Gastroesophageal sphincter (tissue), 4 donors: ENCODE measurements around the gene KIF5C. TPM values are rescaled to one million over a fixed set of nuclear protein-coding genes. Genes with fewer than 3 reads are reported as not detected.

Experiments
- ATAC-seq: fragments of 150-250 bp; one replicate; pipeline ENCODE4 v1.9.1; 2016; ENCODE audit warnings: mild to moderate bottlenecking, moderate library complexity
- H3K27ac ChIP-seq, 4 donors: fragments of 200-600 bp; sonication (generic) in 3 of 4; 1 replicate in 3 of 4; 2 replicates in 1 of 4; pipeline ENCODE4 v1.5.1; 2016 to 2019
- H3K27me3 ChIP-seq: fragments of 200-600 bp; sonication (generic); one replicate; pipeline ENCODE4 v1.5.1; 2019
- H3K36me3 ChIP-seq, 2 donors: fragments of 200-600 bp; sonication (generic); one replicate each; pipeline ENCODE4 v1.5.1; 2019; ENCODE audit warnings: control low read depth in 1 of 2
- H3K4me1 ChIP-seq, 3 donors: fragments of 200-600 bp; sonication (generic); 1 replicate in 2 of 3; 2 replicates in 1 of 3; pipeline ENCODE4 v1.5.1; 2016 to 2019; ENCODE audit warnings: control low read depth in 2 of 3
- H3K4me3 ChIP-seq, 2 donors: fragments of 200-600 bp; sonication (generic); one replicate each; pipeline ENCODE4 v1.5.1; 2019; ENCODE audit warnings: mild to moderate bottlenecking in 1 of 2, moderate library complexity in 1 of 2
- H3K9me3 ChIP-seq, 3 donors: fragments of 200-600 bp; sonication (generic); one replicate each; pipeline ENCODE4 v1.5.1; 2017 to 2019; ENCODE audit warnings: control low read depth in 2 of 3
- EP300 ChIP-seq: sonication (generic); formaldehyde crosslinking; IDR thresholded peaks from one replicate; pipeline ENCODE4 v1.6.1; 2017; ENCODE audit warnings: antibody characterized with exemption, mild to moderate bottlenecking
- POLR2A ChIP-seq, 2 donors: fragments of 450-650 bp; IDR thresholded peaks; one replicate each; pipeline ENCODE4 v1.6.1; 2017; ENCODE audit warnings: antibody characterized with exemption in 2 of 2, mild to moderate bottlenecking in 2 of 2, moderate library complexity in 1 of 2
- POLR2AphosphoS5 ChIP-seq: sonication (generic); formaldehyde crosslinking; IDR thresholded peaks from one replicate; pipeline ENCODE4 v1.6.1; 2017; ENCODE audit warnings: antibody characterized with exemption
- whole genome bisulfite sequencing, 2 donors: methylation state at CpG; one replicate each; pipeline ENCODE4 v1.1.5; 2018; ENCODE audit warnings: low coverage in 1 of 2; 5-methylcytosine and 5-hydroxymethylcytosine counted together
- total RNA-seq, 4 donors: library from RNA; depleted of rRNA; stranded (reverse); fragments of >200 nt; gene quantifications; one replicate each; pipeline ENCODE4 v1.1.0, GENCODE V29; 2016
- TF ChIP-seq, protein P1 (sequence below), 4 experiments: fragments of 200-600 bp in 2 of 4; fragments of 450-650 bp in 2 of 4; sonication (generic) in 1 of 4; IDR thresholded peaks; one replicate each; pipeline ENCODE4 v1.5.1; 2017 to 2019; ENCODE audit warnings: antibody characterized with exemption in 4 of 4, mild to moderate bottlenecking in 2 of 4, moderate library complexity in 2 of 4

The KIF5C gene
- total RNA-seq, 4 donors from 2014 or later: 3.3 to 6.6 (median 4.5) TPM

DNA sequence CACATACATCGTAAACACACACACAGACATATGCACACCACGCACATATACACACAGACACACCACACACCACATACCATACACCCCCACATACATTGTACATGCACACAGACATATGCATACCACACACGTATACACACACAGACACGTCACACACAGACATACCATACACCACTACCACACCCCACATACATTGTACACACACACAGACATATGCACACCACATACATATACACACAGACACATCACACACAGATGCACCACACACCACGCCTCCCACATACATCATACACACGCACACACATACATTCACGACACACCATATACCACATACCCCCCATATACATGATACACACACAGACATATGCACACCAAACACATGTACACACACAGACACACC lies 58.4 kb downstream of the KIF5C start:
- Histone ChIP-seq H3K27me3 (no peaks in the 10 kb centered on the region), H3K4me3 (no peak overlapping the region), H3K36me3 (no peaks in the 10 kb centered on the region), H3K9me3 (no peaks in the 10 kb centered on the region), H3K4me1 (no peaks in the 10 kb centered on the region), H3K27ac (no peak overlapping the region)
- TF ChIP-seq EP300 (no peak), POLR2A (IDR thresholded peaks at IDR 0.05) (no peak), POLR2AphosphoS5 (no peak)
- TF ChIP-seq, protein P1, sequence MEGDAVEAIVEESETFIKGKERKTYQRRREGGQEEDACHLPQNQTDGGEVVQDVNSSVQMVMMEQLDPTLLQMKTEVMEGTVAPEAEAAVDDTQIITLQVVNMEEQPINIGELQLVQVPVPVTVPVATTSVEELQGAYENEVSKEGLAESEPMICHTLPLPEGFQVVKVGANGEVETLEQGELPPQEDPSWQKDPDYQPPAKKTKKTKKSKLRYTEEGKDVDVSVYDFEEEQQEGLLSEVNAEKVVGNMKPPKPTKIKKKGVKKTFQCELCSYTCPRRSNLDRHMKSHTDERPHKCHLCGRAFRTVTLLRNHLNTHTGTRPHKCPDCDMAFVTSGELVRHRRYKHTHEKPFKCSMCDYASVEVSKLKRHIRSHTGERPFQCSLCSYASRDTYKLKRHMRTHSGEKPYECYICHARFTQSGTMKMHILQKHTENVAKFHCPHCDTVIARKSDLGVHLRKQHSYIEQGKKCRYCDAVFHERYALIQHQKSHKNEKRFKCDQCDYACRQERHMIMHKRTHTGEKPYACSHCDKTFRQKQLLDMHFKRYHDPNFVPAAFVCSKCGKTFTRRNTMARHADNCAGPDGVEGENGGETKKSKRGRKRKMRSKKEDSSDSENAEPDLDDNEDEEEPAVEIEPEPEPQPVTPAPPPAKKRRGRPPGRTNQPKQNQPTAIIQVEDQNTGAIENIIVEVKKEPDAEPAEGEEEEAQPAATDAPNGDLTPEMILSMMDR (IDR thresholded peaks at IDR 0.05): no peak
- no peak for ATAC-seq
- 98 to 99% methylated on average over 7 of the region's 7 CpGs for WGBS, 2 donors

DNA sequence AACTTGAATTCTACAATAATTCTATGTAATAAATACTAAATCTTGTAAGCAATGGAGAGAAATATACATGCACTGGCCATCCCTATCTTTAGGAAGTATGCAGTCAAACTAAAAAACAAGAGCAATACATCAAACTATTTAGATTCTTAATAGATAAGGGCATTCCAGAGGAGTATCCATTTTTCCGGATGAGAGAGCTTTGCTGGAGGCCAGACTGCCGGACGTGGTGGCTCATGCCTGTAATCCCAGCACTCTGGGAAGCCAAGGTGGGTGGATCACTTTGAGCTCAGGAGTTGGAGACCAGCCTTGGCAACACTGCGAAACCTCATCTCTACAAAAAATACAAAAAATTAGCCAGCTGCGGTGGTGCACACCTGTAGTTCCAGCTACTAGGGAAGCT lies 60.8 kb downstream of the KIF5C start:
- WGBS, 2 donors: 79 to 89% methylated on average over 3 of the region's 5 CpGs
- no peak for TF ChIP-seq POLR2A (IDR thresholded peaks at IDR 0.05)
- TF ChIP-seq, protein P1 (IDR thresholded peaks at IDR 0.05): no peak
- ATAC-seq: no peak

DNA sequence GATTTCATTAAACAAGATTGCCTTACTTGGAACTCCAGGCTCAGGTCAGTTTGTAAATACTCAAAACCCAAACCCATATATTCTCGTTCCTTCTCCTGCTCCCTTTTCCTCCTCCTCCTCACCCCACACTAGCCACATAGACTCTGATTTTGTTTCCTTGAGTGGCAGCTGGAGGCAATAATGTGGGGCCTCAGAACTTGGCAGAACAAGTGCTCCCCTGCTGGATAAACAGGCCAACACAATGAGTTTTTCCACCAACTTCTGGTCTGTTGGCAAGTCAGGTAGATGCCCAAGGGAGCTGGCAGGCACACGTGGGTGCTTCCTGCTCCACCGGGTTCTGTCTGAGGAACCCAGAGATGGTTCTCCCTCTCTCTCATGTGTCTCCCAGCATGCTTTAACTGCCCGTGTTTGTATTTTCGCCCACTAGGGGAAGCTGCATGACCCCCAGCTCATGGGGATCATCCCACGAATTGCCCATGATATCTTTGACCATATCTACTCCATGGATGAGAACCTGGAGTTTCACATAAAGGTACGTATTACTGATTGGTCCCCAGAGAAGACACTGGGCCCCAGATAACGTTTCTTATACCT lies 61.9 kb downstream of the KIF5C start:
- Histone ChIP-seq H3K36me3 (no peaks in the 10 kb centered on the region), H3K9me3 (no peaks in the 10 kb centered on the region), H3K27ac (no peak overlapping the region), H3K4me3 (no peak overlapping the region), H3K27me3 (no peaks in the 10 kb centered on the region), H3K4me1 (no peaks in the 10 kb centered on the region)
- TF ChIP-seq, protein P1 (IDR thresholded peaks at IDR 0.05): no peak
- TF ChIP-seq POLR2AphosphoS5 (no peak), POLR2A (IDR thresholded peaks at IDR 0.05) (no peak), EP300 (no peak)
- WGBS, 2 donors: 77 to 89% methylated on average over 3 to 8 of the region's 8 CpGs
- ATAC-seq: no peak

More for the DNA sequence above, 60.8 kb downstream of the KIF5C start:
- Histone ChIP-seq H3K4me1 (no peaks in the 10 kb centered on the region), H3K9me3 (no peaks in the 10 kb centered on the region), H3K27me3 (no peaks in the 10 kb centered on the region), H3K4me3 (no peak overlapping the region), H3K27ac (no peak overlapping the region), H3K36me3 (no peaks in the 10 kb centered on the region)

DNA sequence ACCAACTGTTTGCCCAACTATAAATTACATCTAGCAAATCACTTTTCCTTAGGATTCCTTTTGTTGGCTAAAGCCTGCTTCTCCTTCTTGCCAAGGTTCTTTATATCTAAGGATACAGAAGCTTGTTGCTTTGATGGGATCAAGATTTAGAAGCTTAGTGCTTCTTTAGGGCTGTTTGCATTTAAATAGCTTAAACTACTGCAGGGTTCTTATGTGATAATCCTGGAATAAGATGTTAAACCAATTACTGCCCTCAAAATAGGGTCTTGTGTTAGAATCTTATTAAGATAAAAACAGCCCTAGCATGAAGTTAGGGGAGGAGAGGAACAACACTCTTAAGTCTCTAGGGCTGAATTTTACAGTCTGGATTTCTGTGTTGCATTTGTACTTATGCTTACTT lies 64.2 kb downstream of the KIF5C start:
- no peak for TF ChIP-seq POLR2AphosphoS5
- no peak for TF ChIP-seq POLR2A (IDR thresholded peaks at IDR 0.05)
- TF ChIP-seq, protein P1 (IDR thresholded peaks at IDR 0.05): no peak
- no peak for TF ChIP-seq EP300
- ATAC-seq: no peak

DNA sequence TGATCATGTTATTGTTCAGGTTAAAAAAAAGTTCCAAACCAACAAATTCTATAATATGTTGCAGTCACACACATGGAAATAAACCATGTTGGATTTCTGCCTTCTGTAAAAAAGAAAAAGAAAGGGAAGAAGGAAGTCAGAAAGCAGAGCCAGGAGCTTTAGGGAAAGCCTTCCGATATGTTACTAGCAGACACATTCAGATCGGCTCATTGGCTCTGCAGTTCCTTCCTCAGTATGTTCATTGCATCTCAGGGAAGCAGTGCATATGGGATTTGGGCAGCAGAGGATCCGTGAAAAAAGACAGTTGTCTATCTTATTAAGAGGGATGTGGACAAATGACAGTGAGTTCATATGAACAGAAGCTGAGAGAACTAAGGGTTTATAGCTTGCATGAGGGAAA lies 68.1 kb downstream of the KIF5C start:
- Histone ChIP-seq H3K4me1 (no peaks in the 10 kb centered on the region), H3K36me3 (peaks cover 0 to 4% of the 10 kb centered on the region in 2 donors), H3K27ac (no peak overlapping the region), H3K27me3 (no peaks in the 10 kb centered on the region), H3K4me3 (no peak overlapping the region), H3K9me3 (no peaks in the 10 kb centered on the region)
- ATAC-seq: no peak
- WGBS, 2 donors: 71 to 73% methylated on average over 2 to 3 of the region's 3 CpGs
- TF ChIP-seq, protein P1 (IDR thresholded peaks at IDR 0.05): no peak
- TF ChIP-seq POLR2AphosphoS5 (no peak), EP300 (no peak), POLR2A (IDR thresholded peaks at IDR 0.05) (no peak)

More for the DNA sequence above, 64.2 kb downstream of the KIF5C start:
- Histone ChIP-seq H3K4me1 (no peaks in the 10 kb centered on the region), H3K4me3 (no peak overlapping the region), H3K9me3 (no peaks in the 10 kb centered on the region), H3K27me3 (no peaks in the 10 kb centered on the region), H3K27ac (no peak overlapping the region), H3K36me3 (no peaks in the 10 kb centered on the region)
